Lower leg skin (tissue), 3 donors: ENCODE results near the gene DENND11.

ENCODE experiments used
- POLR2A ChIP-seq, 2 donors: fragments of 450-650 bp; IDR thresholded peaks; one replicate each; pipeline ENCODE4 v1.6.1; 2016 to 2017; ENCODE audit warnings: antibody characterized with exemption in 2 of 2, mild to moderate bottlenecking in 1 of 2, moderate library complexity in 1 of 2
- TF ChIP-seq, protein P1 (sequence below), 3 donors: fragments of 450-650 bp; IDR thresholded peaks; one replicate each; pipeline ENCODE4 v1.5.1; 2016; ENCODE audit warnings: antibody characterized with exemption in 3 of 3, mild to moderate bottlenecking in 3 of 3, moderate library complexity in 2 of 3

GRCh38 chr7:141702047-141702567 lies at the start of gene DENND11:
- TF ChIP-seq POLR2A (IDR thresholded peaks at IDR 0.05): no peak
- TF ChIP-seq, protein P1, sequence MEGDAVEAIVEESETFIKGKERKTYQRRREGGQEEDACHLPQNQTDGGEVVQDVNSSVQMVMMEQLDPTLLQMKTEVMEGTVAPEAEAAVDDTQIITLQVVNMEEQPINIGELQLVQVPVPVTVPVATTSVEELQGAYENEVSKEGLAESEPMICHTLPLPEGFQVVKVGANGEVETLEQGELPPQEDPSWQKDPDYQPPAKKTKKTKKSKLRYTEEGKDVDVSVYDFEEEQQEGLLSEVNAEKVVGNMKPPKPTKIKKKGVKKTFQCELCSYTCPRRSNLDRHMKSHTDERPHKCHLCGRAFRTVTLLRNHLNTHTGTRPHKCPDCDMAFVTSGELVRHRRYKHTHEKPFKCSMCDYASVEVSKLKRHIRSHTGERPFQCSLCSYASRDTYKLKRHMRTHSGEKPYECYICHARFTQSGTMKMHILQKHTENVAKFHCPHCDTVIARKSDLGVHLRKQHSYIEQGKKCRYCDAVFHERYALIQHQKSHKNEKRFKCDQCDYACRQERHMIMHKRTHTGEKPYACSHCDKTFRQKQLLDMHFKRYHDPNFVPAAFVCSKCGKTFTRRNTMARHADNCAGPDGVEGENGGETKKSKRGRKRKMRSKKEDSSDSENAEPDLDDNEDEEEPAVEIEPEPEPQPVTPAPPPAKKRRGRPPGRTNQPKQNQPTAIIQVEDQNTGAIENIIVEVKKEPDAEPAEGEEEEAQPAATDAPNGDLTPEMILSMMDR (IDR thresholded peaks at IDR 0.05): no peak
